GM08714 (cell line): ENCODE measurements around the gene SEMA5A.

Experiments
- H3K4me3 ChIP-seq: fragments of 200-500 bp; sonication (Bioruptor generic); 2 replicates; pipeline ENCODE4 v1.5.1; 2014; ENCODE audit warnings: mild to moderate bottlenecking, low read length, inconsistent platforms
- ZNF274 ChIP-seq: IDR thresholded peaks from 2 replicates; pipeline ENCODE4 v1.6.1; 2012; ENCODE audit warnings: mild to moderate bottlenecking, low read depth, low read length

SEMA5A gene

DNA sequence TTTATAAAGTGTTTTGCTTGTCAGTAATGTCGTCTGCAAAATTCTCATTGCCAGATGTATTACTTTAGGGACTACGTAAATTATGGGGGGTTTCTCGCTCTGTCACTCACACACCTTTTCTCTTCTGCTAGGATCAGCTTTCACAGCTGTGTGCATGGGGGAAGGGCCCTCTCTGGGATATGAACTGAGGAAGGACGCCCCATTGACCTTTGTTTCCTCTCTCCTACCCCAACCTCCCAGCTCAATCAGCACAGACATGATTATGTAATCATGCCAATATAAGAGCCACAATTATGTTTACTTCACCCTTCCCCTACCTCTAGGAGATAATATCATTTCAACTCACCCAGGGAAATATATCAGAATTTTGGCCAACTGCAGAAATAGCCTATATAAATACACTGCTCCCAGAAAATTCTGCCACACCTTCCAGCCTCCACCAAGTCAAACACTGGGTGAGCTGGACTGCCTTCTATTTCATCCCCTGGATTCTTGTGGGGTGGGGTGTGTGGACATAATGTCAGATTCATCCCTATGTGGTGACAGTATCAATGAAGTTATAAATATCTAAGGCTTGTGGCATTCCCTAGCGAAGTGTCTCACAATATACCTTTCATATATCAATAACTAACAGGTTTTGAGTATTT is 12.6 kb upstream of the SEMA5A start:
- no peak overlapping the region for H3K4me3 ChIP-seq
- TF ChIP-seq ZNF274 = no peak

DNA sequence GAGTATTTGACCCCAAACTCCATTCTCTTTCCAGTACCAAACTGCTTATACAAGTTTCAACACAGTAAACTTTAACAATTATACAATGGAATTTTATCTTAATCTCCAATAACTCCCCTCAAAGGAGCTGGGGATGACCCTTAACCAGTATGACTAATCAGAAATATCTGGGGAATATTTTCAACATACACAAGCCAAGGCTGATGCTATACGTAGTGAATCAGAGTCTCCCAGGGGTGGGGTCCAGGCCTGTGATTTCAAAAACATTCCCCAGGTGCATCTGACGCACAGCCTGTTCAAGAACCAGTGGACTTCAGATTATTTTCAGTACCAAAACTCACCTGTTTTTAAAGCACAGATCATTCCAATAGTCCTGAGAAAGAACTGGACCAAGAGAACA is 11.8 kb upstream of the SEMA5A start:
- no peak overlapping the region for H3K4me3 ChIP-seq
- TF ChIP-seq ZNF274 = no peak

DNA sequence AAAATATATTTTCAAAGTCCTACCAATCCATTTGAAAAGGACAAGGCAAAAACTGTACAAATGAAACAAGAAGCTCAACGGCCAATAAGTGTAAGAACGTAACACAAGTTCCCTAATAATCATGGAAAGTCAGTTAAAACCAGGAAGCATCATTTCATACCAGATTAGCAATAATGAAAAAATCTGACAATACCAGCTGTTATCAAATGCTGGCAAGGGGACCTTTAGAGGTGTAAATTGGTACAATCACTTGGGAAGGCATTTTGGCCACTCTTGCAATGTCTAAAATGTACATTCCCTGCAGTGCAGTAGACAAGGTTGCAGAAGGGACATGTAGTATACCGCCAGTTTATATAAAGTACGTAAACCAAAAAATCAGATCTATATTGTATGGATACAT is 10.1 kb upstream of the SEMA5A start:
- H3K4me3 ChIP-seq = no peak overlapping the region

DNA sequence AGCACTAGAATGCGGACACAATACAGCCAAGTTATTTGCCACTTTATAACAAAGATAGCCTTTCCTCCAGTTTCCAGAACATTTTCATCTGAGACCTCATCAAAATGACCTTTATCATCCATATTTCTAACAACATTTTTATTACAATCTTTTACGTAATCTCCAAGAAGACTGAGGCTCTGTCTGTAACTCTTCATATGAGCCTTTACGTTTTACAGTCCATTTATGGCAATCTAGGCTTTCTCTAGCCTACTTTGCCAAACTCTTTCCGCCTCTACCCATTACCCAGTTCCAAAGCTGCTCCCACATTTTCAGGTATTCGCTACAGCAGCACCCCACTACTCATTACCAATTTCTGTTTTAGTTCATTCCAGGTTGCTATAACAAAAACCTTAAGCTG is 8.2 kb upstream of the SEMA5A start:
- TF ChIP-seq ZNF274 = no peak
- H3K4me3 ChIP-seq = no peak overlapping the region

More for the DNA sequence above, 10.1 kb upstream of the SEMA5A start:
- TF ChIP-seq ZNF274 = no peak

DNA sequence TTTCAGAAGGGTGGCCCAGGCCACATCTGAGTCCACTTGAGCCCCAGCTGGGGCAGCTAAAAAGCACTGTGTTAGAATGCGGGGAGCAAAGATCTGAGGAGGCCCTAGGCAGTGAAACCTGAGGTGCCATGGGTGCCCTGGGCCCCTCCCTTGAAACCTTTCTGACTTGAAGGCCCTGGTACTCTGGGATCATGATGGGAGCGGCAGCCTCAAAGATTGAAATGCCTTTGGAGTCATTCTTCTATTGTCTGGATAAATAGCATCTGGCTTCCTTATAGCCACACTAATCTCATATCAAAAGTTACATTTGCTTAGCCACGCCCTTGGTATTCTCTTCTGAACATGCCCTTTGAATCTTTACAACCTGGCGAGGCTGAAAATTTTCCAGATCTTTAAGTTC is 7.7 kb upstream of the SEMA5A start:
- no peak overlapping the region for H3K4me3 ChIP-seq
- TF ChIP-seq ZNF274 = no peak

DNA sequence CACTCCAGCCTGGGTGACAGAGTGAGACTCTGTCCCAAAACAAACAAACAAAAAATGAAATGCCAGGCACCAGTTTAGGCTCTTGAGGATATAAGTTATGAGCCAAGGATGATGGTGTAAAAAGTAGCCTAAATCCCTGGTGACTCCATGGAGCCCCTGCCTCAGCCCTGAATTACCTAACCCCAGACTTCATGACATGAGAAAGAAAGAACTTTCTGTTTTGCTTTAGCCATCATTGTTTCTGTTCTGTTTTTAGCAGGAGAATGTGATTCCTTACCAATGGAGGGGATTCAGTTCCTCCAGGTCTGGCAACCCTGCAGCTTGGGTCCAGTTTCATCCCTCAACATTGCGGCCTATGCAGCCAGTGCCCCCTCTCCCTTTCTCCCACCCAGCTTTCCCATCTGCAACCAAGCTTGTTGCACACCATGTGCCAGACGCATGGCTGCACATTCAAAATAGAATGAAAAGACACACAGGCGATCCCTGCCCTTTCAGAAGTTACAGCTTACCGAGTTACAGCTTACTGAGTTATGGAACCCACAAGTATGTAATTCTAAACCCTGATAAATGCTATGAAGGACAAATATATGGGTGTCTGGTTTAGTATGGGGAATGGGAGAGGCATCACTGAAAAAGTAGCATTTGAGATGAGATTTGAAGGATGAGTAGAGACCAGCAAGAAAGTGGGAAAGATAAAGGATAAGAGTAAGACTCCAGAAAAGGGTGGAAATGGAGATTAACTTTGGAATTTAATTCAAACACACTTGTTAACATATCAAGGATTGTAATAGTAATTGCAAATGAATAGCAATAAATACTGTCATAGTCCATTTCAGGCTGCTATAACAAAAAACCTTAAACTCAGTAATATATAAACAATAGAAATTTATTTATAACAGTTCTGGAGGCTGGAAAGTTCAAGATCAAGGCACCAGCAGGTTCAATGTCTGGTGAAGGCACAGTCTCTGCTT is 6.0 kb upstream of the SEMA5A start:
- H3K4me3 ChIP-seq = no peak overlapping the region
- TF ChIP-seq ZNF274 = no peak

DNA sequence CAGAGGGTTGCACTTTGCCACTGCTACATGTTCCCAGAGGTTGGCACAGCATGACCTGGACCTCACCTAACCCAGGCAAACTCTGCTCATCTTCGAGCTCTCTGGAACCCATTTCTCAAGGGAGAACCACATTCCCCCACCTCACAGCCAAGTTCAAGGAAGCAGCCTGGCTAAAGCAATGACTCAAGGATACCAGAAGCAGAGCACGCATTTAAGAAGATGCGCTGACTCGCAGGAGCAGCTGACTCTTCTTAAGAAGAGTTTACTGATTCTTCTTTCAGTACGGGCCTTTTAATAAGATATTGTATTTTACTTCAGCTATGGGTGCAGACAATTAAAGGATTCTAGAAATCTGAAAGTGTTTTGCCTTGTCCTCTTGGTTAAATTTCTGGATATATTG is 4.1 kb upstream of the SEMA5A start:
- no peak for TF ChIP-seq ZNF274
- H3K4me3 ChIP-seq = no peak overlapping the region

DNA sequence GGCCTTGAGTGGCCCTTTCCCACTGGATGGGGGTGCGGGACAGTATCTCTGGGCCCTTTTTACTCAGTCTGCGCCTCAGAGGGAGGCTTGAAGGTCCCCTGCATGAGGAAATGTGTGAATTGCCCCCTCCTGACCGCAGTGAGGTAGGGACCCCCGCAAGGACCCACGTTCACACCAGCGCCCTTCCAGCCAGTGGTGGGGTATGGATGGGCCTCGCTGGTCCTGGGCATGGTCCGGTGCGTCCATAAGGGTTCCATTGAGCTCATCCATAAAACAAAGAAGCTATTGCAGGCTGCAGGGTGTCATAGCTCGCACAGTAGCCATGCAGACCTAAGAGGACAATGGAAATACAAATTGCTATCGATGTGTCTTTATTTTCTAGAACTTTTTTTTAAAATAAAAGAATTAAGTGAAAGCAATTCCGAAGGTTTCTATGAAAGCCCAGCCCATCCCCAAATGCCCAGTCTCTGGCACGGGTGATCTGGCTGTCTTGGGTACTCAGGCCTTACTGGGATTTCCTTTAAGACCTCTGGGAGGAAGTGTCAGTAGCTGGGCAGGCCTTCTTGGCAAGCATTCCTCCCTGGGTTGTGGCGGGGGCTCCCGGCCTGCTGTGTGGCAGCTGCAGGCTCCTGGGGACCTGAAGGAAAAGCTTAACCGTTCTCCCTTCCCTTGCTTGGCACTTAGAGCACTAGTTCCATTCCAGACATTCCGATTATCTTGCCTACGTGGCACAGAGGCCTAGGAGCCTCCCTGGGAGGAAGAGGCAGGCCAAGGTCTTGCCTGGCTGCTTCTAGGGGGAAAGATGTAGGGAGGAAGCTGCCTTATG is 1.5 kb upstream of the SEMA5A start:
- no peak for TF ChIP-seq ZNF274
- no peak overlapping the region for H3K4me3 ChIP-seq

DNA sequence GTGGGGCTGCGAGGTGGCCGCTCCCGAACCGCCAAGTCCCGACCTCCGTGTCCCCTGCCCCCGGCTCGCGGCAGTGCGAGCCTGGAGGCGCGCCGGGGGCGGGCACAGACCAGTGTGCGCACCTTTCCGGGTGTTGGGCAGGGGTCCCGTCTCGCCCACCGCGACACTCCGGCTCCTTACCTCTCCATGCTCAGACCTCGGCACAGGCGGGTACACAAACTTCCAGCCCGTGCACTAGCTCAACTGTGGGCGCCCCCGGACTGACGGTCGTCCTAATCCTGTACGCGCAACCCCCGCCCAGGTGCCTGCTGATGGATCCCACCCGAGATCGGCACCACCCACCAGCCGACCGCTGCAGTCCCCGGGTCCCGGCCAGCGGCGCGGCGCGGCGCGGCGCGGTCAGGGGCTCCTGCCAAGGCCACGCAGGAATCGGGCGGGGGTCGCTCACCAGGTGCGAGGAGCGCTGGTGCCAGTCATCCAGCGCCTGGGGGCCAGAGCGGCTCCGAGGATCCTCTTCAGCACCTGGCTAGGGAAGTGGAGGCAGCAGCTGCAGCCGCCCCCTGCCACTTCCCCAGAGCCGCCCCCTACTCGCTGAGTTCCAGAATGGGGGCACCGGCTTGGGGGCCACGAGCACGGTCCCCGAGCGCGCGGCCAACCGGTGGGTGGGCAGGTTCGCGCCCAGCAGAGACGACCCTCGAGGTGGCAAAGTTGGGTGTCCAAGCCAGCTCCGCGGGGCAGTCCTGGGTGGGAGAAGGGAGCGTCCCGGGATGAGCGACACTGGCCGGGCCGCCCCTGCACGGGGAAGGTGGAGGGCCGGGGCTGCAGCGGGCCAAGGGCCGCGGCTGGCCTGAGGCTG is 511 bp downstream of the SEMA5A start:
- H3K4me3 ChIP-seq = peak overlapping the region; percentile 40
- TF ChIP-seq ZNF274 = no peak

DNA sequence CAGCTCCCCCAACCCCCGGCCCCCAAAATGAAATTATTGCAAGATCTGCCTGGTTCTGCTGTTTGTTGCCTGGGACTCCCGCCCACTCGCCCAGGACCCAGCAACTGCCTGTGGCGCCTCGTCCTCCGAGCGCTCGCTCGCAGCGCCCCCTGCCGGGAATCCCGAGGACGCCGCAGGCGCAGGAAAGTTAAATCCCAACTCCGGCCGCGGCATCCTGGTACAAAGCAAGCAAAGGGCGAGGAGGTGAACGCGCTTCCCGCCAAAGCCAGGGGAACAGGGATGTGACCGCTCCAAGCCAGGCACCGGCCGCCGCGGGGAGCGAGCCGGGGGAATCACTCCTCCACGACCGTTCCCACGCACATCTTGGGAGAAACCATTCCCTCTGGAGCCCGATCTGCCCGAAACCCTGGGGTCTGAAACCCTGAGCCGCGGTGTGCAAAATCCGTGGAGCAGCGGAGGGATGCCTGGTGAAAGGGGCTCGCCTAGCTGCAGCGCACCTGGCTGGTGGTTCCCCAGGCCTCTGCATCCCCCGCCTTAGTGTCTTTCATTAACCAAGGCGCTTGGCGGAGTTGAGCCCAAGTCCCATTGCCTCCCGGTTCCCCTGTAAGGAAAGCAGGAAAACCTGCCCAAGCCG is 1.3 kb downstream of the SEMA5A start:
- TF ChIP-seq ZNF274 = no peak
- H3K4me3 ChIP-seq = peak overlapping the region; percentile 40

DNA sequence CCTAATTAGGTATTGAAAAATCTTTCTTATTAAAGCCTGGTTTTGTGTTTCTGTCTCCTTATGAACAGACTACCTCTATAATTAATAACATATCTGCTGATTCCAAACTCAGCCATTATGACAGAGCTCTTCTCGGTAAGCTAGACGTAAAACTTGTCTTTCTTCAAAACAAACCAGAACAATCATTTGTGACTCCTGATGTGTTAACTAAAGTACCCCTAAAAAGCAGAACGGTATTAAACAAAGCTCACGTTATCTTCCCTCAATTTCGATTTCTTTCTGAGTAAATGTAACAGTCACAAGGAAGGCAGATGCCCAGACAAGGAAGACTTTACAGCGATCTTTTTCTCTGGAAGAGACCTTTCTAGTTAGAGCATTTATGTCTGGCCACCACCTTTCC is 1.8 kb downstream of the SEMA5A start:
- TF ChIP-seq ZNF274 = no peak
- H3K4me3 ChIP-seq = peak overlapping the region; percentile 20; the same call in 1 of the 2 replicates

DNA sequence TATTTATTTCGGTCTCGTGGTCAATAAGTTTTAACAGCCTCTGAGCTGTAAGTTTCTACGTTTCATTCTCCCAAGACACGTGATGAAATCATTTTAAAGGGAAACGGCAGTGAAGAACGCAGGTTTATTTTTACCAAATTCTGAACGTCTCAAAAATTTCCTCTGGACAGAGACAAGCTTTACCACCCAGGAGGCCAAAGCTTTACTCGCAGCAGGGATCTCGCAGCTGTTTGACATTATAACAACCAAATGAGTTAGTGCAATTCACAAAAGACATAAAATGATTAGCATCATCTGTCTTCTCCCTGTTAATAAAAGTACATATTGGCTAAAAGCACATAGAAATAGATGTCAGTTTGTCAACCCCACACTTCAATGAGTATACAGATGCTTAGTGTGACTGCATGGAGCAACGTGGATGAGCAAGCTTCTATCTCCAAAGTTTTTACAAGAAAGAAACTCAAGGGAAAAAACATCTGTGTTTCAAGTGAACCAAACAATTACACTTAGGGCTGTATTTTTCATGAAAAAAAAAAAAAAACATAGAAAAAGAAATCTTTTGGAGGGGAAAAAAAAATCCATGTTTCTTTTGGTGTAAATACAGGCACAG is 2.5 kb downstream of the SEMA5A start:
- H3K4me3 ChIP-seq = no peak overlapping the region
- TF ChIP-seq ZNF274 = no peak

DNA sequence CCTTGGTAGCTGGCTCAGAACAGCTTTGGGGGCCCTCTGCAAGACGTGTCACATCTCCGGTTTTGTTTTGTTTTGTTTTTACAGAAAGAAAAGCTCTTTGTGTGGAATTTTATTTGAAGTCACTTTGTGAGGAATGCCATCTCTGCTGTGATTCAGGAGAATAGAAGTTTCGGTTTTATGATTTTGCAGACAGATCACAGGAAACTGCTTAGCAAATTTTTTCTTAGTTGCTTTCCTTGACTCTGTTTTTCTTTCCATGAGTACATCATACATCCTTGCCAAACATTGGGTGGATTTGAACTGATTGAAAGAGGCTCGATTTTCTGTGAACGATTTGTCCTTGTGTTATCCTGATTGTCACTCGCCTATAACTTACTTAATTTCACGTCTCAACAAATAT is 5.1 kb downstream of the SEMA5A start:
- H3K4me3 ChIP-seq = no peak overlapping the region
- no peak for TF ChIP-seq ZNF274

DNA sequence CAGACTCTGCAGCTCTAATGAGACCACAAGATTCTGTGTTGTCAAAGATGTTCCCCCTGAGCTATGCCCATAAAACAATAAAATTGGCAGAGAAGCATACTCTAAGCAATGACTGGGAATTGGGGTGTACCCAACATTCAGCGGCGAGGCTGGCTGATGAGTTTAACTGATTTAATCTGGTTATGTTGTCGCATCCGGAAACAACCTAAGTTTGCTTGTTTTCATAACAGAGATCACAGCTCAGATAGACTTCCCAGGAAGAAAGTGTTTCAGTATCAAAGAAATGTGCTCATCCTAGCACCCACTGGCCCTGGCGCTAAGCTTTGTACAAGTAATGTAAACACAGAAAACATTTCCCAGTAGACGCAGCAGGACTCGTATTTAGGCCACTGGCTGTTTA is 7.4 kb downstream of the SEMA5A start:
- TF ChIP-seq ZNF274 = no peak
- H3K4me3 ChIP-seq = no peak overlapping the region
